ENCODE data around the gene OCSTAMP.

- TF ChIP-seq CTCF (IDR thresholded peaks at IDR 0.05), result no peak
- no peak for TF ChIP-seq ZFX (IDR thresholded peaks at IDR 0.05; ENCODE audit: borderline replicate concordance)
Measured at GRCh38 chr20:46523696-46524328, 26.6 kb downstream of the OCSTAMP start.

All from 22Rv1 (cell line).